Measurements from ENCODE around the gene ATP10D.
"Not testable (repeated sequence)": the region's sequence is repeated elsewhere in the genome, so short reads cannot be mapped to it uniquely, and the experiment has no call there.

The ATP10D gene

DNA sequence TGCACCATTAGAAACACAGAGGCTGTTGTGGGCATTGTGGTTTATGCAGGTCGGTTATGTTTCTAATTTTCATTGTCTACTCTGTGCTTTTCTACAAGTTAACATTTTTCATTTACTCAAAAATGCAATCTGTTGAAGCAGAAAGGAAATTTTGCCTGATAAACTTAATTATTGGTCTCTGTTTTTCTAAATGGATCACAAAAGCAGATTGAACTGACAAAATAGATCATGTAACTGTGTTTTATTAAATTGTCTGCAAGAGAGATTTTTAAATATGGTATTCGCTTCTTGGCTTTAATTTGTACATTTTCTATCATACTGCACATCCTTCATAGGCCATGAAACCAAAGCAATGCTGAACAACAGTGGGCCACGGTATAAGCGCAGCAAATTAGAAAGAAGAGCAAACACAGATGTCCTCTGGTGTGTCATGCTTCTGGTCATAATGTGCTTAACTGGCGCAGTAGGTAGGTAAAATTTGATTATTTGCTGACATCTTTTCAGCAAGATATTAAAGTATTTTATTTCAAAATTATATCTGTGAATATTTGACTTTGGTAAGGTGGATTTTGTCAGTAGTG, 50.6 kb downstream of the ATP10D start:
- DNase-seq (ENCODE audit: low read depth in 2 of 2), result no peak

- DNase-seq (ENCODE audit: low read depth in 2 of 2), result no peak
Observed at GRCh38 chr4:47536966-47537365, 51.9 kb downstream of the ATP10D start.

- no peak for DNase-seq (ENCODE audit: low read depth in 2 of 2)
Observed at GRCh38 chr4:47538111-47538824, 53.2 kb downstream of the ATP10D start.

DNA sequence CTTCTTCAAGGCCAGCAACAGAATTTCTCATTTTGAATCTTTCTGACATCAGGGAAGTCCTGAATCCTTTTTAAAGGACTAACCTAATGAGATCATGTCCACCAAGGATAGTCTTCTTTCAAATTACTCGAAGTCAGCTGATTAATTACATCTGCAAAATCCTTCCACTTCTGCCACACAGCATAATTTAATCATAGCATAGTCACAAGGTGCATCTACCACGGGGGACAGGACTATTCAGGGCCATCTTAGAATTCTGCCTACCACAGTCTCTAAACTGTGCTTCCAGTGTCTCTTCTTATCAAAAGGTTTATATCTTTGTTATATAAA, 53.7 kb downstream of the ATP10D start:
- no peak for DNase-seq (ENCODE audit: low read depth in 2 of 2)

- DNase-seq (ENCODE audit: low read depth in 2 of 2), result not testable (repeated sequence)
Observed at GRCh38 chr4:47542640-47543039, 57.6 kb downstream of the ATP10D start.

DNA sequence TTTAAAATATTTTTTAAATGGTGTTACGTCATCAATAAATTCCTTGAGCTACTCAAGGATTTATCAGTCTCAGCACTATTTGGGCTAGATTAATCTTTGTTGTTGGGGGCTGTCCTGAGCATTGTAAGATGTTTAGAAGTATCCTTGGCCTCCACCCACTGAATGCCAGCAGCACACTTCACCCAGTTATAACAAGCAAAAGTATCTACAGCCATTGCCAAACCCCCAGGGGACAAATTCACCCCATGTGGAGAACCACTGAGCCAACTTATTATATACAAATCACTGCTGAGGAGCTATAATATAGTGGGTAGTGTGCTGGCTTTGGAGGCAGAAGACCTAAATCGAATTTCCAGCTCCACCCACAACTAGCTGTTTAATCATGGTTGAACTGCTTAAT, 58.3 kb downstream of the ATP10D start:
- DNase-seq (ENCODE audit: low read depth in 2 of 2), result no peak

- DNase-seq (ENCODE audit: low read depth in 2 of 2), result not testable (repeated sequence)
Observed at GRCh38 chr4:47550357-47550756, 65.3 kb downstream of the ATP10D start.

- no peak for DNase-seq (ENCODE audit: low read depth in 2 of 2)
Observed at GRCh38 chr4:47550899-47551548, 65.9 kb downstream of the ATP10D start.

- no peak for DNase-seq (ENCODE audit: low read depth in 2 of 2)
Observed at GRCh38 chr4:47551682-47552081, 66.6 kb downstream of the ATP10D start.

DNA sequence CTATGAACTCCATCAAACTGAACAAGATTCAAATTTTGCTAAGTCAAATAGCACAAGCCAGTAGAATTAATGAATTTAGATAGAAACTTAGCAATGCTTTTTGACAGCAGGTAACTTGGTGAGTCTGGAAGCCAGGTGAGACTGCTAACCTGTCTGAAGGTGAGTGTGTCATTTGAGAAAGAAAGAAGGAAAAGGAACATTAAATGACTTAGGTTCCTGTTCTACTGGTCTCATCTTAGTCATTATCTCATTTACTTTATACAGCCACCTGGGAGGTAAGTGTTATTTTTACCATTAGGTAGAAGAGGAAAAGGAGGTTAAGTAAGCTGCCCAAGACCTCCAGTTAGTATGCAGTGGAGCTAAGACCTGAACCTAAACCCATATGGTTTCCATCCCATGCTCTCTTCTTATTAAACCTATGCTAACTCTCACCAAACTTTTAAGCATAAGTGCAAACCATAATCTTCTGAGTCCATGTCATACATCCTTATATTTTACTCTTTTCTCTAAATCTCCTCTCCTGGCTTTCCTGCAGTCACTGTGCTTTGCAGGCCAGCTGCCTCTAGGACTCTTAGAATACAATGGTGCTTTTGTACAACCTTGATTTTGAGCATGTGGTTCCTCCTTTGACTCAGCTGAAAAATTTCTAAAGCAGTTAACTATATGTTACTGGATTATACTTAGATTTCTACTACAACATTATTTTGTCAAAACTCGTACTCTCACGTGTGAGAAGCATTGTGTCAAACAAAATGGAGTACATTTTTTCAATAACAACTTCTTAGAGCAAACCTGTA, 68.5 kb downstream of the ATP10D start:
- DNase-seq (ENCODE audit: low read depth in 2 of 2), result no peak

GRCh38 chr4:47555920-47556319, 70.8 kb downstream of the ATP10D start:
- DNase-seq (ENCODE audit: low read depth in 2 of 2), result not testable (repeated sequence)

- DNase-seq (ENCODE audit: low read depth in 2 of 2), result no peak
Observed at GRCh38 chr4:47557255-47557654, 72.2 kb downstream of the ATP10D start.

DNA sequence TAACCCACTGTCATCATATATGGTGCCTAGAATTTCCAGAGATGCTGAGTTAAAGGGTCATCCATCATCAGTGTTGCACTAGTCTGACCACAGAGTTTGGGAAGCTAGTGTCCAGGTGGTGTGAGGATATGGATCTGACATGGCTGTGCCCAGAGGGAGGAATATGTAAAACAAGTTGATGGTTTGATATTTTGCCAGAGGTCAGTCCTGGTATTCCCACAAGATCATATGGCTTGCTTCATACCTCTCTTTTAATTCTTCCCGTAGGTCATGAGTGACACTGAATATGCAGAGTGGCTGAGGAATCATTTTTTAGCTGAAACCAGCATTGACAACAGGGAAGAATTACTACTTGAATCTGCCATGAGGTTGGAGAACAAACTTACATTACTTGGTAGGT, 75.6 kb downstream of the ATP10D start:
- no peak for DNase-seq (ENCODE audit: low read depth in 2 of 2)

DNA sequence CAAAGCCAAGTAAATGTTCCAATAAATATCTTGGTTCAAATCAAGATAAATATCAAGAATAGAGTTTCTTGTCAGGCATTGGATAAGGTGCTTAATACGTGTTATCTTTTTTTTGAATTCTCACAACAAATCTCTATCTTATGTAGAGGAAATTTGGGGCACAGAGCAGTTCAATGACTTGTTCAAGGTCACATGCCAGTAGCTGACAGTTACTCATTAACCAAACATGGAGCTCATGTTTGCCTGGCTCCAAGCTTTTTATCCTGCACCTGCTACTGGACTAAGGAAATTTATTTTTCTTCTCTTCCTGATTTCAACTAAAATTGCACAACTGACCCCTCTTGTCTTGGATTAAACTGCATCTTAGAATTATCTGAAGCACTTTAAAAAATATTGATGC, 76.3 kb downstream of the ATP10D start:
- no peak for DNase-seq (ENCODE audit: low read depth in 2 of 2)

DNA sequence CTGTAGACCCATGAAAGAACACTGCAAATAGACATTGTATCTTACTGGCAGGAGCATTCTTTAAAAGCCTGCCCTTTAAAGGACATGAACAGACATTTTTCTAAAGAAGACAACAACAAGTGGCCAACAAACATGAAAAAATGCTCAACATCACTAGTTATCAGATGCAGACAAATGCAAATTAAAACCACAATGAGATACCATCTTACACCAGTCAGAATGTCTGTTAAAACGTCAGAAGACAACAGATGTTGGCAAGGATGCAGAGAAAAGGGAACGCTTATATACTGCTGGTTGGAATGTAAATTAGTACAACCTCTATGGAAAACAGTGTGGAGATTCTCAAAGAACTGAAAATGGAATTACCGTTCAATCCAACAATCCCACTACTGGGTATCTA, 77.2 kb downstream of the ATP10D start:
- DNase-seq (ENCODE audit: low read depth in 2 of 2), result no peak

DNA sequence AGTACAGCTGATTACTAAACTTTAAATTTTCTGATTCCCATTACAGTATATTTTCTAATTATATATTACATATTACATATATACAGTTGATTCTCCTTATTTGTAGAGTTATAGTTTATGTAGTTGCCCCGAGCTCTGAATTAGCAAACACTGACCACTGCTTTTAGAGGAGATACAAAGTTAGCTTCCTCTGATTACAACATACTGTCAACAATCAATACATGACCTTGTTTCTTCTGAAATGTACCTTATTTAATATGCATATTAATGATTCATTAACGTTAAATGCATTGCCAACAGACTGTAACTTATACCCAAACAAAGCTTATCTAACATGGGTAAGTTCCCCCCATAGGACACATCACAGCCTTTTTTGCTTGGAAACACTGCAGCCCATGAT, 81.5 kb downstream of the ATP10D start:
- DNase-seq (ENCODE audit: low read depth in 2 of 2), result no peak

DNA sequence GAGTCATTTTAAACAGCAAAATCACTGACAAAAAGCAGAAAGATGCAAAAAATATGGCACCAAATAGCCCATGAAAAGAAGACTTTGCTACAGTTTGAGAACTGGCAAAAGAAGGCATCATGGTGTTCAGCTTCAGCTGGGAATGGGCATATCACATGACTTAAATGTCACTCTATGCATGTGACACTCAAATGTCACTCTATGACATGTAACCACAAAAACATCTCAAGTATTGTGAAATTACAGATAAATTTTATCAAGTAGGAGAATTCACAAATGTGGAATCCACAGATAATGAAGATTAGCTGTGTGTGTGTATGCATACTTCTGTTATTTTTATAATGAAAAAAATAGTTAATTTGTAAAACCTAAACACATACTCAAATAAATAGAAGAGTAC, 81.9 kb downstream of the ATP10D start:
- no peak for DNase-seq (ENCODE audit: low read depth in 2 of 2)

- no peak for DNase-seq (ENCODE audit: low read depth in 2 of 2)
Observed at GRCh38 chr4:47567511-47567910, 82.4 kb downstream of the ATP10D start.

DNA sequence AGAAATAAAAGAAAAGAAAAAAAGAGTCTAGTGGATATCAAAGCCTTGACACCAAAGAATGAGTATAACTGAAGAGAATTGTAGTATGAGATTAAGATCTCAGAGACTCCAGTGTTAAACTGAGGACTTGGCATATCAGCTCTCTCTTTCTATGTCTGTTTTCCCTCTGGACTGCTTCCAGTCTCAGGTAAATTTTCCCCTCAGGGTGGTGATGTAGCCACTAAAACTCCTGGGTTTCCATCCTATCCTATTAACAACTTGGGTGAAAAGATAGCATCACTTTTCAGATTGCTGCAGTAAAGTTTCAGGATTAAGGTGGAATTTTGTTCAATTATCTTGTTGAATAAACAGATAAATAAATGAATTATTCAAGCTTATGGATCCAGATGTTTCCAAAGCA, 85.7 kb downstream of the ATP10D start:
- DNase-seq (ENCODE audit: low read depth in 2 of 2), result no peak

DNA sequence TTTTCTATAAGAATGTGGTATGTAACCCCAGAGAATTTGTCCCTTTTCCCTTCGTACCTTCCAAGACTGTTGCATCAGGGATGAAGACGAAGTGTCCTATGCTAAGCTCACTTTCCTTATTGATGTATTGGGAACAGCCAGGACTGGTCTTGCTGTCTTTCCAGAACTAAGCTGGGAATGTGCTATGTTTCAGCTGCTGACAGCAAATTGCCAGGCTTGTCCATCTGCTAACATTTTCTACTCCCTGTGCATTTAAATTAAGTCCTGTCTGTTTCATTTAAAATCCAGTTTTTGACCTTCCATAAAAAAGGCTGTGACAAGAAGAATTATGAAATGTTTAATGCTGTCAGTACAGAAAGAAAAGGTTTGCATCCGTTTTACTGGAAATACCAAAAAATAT, 87.9 kb downstream of the ATP10D start:
- DNase-seq (ENCODE audit: low read depth in 2 of 2), result no peak

GRCh38 chr4:47577779-47578553, 92.9 kb downstream of the ATP10D start:
- no peak for DNase-seq (ENCODE audit: low read depth in 2 of 2)

GRCh38 chr4:47579235-47579634, 94.2 kb downstream of the ATP10D start:
- no peak for DNase-seq (ENCODE audit: low read depth in 2 of 2)

All from activated CD4-positive, alpha-beta T cell treated with anti-CD3 and anti-CD28 coated beads for 24 hours (primary cell).